NB4 (cell line): ENCODE measurements around the gene GATA1.

ENCODE experiments used
- POLR2A ChIP-seq: IDR thresholded peaks from 2 replicates; pipeline ENCODE4 v1.6.1; 2011; ENCODE audit warnings: mild to moderate bottlenecking; ENCODE audit not compliant: insufficient read length; ENCODE audit errors: extremely low read depth
- TF ChIP-seq, protein P1 (sequence below): IDR thresholded peaks from one replicate; pipeline ENCODE4 v1.5.1; 2012; ENCODE audit warnings: low read depth, low read length

DNA sequence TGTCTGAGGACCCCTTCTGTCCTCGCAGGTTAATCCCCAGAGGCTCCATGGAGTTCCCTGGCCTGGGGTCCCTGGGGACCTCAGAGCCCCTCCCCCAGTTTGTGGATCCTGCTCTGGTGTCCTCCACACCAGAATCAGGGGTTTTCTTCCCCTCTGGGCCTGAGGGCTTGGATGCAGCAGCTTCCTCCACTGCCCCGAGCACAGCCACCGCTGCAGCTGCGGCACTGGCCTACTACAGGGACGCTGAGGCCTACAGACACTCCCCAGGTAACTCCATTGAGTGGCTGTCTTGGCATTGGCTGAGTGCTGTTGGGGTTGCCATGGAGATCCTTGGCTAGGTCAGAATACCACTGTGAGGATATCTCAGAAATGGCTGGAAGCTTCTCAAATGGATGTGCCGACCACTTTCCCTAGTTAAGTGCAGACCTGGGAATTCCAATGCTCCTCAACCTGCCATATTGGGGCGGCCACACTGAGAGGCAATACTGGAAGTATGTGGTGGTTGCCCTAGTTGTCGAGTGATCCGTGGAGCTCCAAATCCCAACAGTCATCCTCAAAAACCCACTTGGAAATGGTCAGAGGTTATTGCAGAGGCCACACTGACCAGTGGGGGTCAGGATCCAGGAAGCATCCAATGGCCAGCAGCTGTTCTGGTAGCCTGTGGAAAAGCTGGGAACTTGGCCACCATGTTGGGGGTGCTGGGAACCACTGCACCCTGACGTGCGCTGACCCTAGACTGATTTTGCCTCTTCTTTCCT, 4.9 kb downstream of the GATA1 start:
- TF ChIP-seq, protein P1, sequence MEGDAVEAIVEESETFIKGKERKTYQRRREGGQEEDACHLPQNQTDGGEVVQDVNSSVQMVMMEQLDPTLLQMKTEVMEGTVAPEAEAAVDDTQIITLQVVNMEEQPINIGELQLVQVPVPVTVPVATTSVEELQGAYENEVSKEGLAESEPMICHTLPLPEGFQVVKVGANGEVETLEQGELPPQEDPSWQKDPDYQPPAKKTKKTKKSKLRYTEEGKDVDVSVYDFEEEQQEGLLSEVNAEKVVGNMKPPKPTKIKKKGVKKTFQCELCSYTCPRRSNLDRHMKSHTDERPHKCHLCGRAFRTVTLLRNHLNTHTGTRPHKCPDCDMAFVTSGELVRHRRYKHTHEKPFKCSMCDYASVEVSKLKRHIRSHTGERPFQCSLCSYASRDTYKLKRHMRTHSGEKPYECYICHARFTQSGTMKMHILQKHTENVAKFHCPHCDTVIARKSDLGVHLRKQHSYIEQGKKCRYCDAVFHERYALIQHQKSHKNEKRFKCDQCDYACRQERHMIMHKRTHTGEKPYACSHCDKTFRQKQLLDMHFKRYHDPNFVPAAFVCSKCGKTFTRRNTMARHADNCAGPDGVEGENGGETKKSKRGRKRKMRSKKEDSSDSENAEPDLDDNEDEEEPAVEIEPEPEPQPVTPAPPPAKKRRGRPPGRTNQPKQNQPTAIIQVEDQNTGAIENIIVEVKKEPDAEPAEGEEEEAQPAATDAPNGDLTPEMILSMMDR: no peak
- no peak for TF ChIP-seq POLR2A
